Type B pancreatic cell (in vitro differentiated cells): Measurements from ENCODE around the gene LHPP. TPM values are rescaled to one million over a fixed set of nuclear protein-coding genes. Genes with fewer than 3 reads are reported as not detected.

Experiments
- DNase-seq: peaks from one replicate; pipeline ENCODE4 v3.0.0; 2021; ENCODE audit warnings: mixed read lengths; ENCODE audit not compliant: unreplicated experiment; ENCODE audit errors: extremely low spot score
- H3K27ac Mint-ChIP-seq: 2 replicates; pipeline ENCODE4 v1.8.0; 2021; ENCODE audit warnings: mild to moderate bottlenecking, mixed read lengths
- H3K27me3 Mint-ChIP-seq: 2 replicates; pipeline ENCODE4 v1.8.0; 2021; ENCODE audit warnings: mixed read lengths
- H3K36me3 Mint-ChIP-seq: 2 replicates; pipeline ENCODE4 v1.8.0; 2021; ENCODE audit warnings: mixed read lengths
- H3K4me1 Mint-ChIP-seq: one replicate; pipeline ENCODE4 v1.8.0; 2021; ENCODE audit warnings: mixed read lengths; ENCODE audit not compliant: unreplicated experiment
- H3K4me3 Mint-ChIP-seq: 2 replicates; pipeline ENCODE4 v1.8.0; 2021; ENCODE audit warnings: mild to moderate bottlenecking, mixed read lengths
- H3K9me3 Mint-ChIP-seq: 2 replicates; pipeline ENCODE4 v1.8.0; 2021; ENCODE audit warnings: mixed read lengths
- total RNA-seq: library from RNA; stranded (reverse); gene quantifications from 2 replicates; pipeline ENCODE4 v1.2.1, GENCODE V29; 2021; ENCODE audit warnings: low replicate concordance
- TF ChIP-seq, protein P1 (sequence below): fragments of 200-600 bp; sonication (generic); conservative IDR thresholded peaks from 2 replicates; pipeline ENCODE4 v1.5.0; 2021; ENCODE audit warnings: antibody characterized with exemption, mild to moderate bottlenecking

The LHPP gene
- total RNA-seq, 1 donor from 2014 or later = 12.7 TPM

DNA sequence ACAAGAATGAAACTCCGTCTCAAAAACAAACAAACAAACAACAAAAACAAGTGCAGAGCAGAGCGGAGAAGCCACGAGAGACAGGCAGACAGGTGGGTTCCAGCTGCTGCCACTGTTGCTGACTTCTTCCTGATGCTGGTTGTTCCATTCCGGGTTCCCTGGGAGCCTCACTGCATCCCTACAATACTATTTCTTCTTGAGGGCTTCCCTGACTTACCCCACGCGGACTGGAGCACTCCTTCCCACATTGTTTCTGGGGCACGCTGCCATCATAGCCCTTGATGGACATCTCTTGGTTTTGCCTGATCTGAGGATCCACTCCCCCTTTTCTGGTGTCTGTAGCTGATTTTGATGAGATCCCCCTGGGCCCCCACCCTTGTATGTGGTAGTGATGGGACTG, 6.2 kb upstream of the LHPP start:
- TF ChIP-seq, protein P1, sequence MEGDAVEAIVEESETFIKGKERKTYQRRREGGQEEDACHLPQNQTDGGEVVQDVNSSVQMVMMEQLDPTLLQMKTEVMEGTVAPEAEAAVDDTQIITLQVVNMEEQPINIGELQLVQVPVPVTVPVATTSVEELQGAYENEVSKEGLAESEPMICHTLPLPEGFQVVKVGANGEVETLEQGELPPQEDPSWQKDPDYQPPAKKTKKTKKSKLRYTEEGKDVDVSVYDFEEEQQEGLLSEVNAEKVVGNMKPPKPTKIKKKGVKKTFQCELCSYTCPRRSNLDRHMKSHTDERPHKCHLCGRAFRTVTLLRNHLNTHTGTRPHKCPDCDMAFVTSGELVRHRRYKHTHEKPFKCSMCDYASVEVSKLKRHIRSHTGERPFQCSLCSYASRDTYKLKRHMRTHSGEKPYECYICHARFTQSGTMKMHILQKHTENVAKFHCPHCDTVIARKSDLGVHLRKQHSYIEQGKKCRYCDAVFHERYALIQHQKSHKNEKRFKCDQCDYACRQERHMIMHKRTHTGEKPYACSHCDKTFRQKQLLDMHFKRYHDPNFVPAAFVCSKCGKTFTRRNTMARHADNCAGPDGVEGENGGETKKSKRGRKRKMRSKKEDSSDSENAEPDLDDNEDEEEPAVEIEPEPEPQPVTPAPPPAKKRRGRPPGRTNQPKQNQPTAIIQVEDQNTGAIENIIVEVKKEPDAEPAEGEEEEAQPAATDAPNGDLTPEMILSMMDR = no peak
- H3K4me1 Mint-ChIP-seq = peaks cover 5% of the 10 kb centered on the region
- no peaks in the 10 kb centered on the region for H3K36me3 Mint-ChIP-seq
- H3K27ac Mint-ChIP-seq = no peak overlapping the region
- H3K4me3 Mint-ChIP-seq = no peak overlapping the region
- H3K27me3 Mint-ChIP-seq = peaks cover 67% of the 10 kb centered on the region
- no peak for DNase-seq
- no peaks in the 10 kb centered on the region for H3K9me3 Mint-ChIP-seq

DNA sequence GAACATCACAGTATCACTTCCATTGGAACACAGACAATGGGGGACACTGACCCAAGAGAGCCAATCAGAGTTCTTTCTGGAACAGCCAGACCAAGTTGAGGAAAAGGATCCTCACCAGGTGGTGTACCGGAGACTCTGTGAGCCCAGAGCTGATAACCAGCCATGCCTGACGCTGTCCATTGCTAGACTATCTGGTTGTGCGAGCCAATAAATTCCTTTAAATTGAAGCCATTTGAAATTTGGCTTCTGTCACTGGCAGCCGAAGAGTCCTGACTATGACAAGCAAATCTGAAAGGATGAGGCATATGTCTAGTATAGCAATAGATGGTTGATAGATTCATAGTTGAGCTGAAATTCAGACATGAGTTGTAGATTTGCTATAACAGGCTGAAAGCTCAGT, 3.1 kb upstream of the LHPP start:
- Mint-ChIP-seq H3K36me3 (no peaks in the 10 kb centered on the region), H3K4me1 (peaks cover 8% of the 10 kb centered on the region), H3K9me3 (no peaks in the 10 kb centered on the region), H3K27ac (peak overlapping the region; percentile 40), H3K4me3 (peak overlapping the region; percentile 23), H3K27me3 (peaks cover 38% of the 10 kb centered on the region)
- no peak for DNase-seq
- TF ChIP-seq, protein P1 = no peak

DNA sequence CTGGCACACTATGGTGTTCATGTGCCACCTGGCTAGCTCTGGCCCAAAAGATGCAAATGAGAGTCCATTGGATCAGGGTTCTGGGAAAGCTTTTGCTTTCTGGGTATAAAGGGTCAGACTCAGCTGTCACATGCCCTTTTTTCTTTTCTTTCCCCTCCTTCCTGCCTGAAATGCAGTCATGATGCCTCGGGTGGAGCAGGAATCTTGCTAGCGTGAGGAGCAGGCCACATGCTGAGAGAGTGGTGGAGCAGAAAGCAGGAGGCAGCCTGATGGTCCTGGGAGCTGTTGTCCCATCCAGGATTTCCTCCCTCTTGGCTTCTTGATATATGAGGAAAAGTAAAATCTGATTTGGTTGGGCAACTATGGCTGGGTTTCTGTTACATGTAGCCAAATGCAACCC, 2.7 kb upstream of the LHPP start:
- no peaks in the 10 kb centered on the region for H3K36me3 Mint-ChIP-seq
- peaks cover 8% of the 10 kb centered on the region for H3K4me1 Mint-ChIP-seq
- H3K27me3 Mint-ChIP-seq = peaks cover 34% of the 10 kb centered on the region
- H3K9me3 Mint-ChIP-seq = no peaks in the 10 kb centered on the region
- no peak for DNase-seq
- H3K27ac Mint-ChIP-seq = peak overlapping the region; percentile 40
- peak overlapping the region; percentile 23 for H3K4me3 Mint-ChIP-seq
- TF ChIP-seq, protein P1 = no peak

DNA sequence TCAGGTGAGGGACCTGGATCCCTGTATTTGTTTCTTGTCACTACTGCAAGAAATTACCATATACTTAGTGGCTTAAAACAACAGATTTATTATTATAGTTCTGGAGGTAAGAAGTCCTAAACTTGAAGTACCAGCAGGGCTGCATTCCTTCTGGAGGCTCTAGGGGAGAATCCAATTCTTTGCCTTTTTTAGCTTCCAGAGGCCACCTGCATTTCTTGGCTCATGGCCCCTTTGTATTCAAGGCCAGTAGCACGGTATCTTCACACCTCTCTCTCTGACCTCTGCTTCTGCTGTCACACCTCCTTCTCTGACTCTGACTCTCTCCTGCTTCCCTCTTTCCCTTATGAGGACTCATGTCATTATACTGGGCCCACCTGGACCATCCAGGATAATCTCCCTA, 2.2 kb upstream of the LHPP start:
- no peak for DNase-seq
- no peaks in the 10 kb centered on the region for H3K36me3 Mint-ChIP-seq
- H3K27me3 Mint-ChIP-seq = peaks cover 29% of the 10 kb centered on the region
- H3K4me1 Mint-ChIP-seq = peaks cover 13% of the 10 kb centered on the region
- H3K4me3 Mint-ChIP-seq = no peak overlapping the region
- H3K27ac Mint-ChIP-seq = peak overlapping the region; percentile 40
- TF ChIP-seq, protein P1 = no peak
- no peaks in the 10 kb centered on the region for H3K9me3 Mint-ChIP-seq

DNA sequence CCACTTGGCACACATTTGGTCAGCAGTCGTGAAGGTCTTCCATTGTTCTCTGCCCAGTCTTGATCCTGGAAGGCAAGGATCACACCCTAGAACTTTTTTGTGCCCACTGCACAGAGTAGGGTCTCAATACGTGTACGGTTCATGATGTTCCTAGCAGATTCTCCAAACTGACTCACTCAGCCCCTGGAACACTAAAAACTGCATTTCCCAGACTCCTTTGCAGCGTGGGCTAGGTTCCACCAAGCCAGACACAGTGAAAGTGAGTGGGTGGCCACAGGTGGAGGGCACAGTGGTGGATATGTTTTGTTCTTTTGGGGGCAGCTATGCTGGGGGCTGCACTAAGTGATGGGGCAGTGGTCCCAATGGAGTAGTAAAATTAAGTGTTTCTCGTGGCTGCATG, 1.5 kb upstream of the LHPP start:
- peaks cover 16% of the 10 kb centered on the region for H3K4me1 Mint-ChIP-seq
- no peak for DNase-seq

More for the DNA sequence above, 1.5 kb upstream of the LHPP start:
- no peak overlapping the region for H3K27ac Mint-ChIP-seq
- no peak overlapping the region for H3K4me3 Mint-ChIP-seq
- H3K27me3 Mint-ChIP-seq = peaks cover 21% of the 10 kb centered on the region
- TF ChIP-seq, protein P1 = no peak
- H3K36me3 Mint-ChIP-seq = no peaks in the 10 kb centered on the region
- no peaks in the 10 kb centered on the region for H3K9me3 Mint-ChIP-seq
